ENCODE measurements around the gene SAMD4A.

DNA sequence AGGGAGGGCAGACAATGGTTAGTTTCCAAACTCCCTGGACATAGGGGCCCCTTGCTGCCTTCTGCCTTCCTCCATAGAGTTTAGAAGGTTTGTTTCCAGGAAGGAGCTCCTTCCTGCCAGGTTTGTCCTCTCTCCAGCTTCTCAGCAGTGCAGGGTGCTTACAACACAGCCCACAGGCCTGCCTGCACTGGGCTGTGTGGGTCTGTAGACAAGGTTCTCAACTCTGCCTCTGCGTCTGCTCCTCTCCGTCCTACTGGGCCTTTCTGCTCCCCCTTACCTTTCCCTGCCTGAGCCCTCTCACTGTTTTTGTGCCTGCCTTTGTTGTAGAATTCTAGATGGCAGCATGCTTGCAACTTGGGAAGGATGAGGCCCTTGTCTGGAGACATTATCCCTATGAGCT is 124.0 kb downstream of the SAMD4A start:
- TF ChIP-seq, protein P1, sequence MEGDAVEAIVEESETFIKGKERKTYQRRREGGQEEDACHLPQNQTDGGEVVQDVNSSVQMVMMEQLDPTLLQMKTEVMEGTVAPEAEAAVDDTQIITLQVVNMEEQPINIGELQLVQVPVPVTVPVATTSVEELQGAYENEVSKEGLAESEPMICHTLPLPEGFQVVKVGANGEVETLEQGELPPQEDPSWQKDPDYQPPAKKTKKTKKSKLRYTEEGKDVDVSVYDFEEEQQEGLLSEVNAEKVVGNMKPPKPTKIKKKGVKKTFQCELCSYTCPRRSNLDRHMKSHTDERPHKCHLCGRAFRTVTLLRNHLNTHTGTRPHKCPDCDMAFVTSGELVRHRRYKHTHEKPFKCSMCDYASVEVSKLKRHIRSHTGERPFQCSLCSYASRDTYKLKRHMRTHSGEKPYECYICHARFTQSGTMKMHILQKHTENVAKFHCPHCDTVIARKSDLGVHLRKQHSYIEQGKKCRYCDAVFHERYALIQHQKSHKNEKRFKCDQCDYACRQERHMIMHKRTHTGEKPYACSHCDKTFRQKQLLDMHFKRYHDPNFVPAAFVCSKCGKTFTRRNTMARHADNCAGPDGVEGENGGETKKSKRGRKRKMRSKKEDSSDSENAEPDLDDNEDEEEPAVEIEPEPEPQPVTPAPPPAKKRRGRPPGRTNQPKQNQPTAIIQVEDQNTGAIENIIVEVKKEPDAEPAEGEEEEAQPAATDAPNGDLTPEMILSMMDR (IDR thresholded peaks at IDR 0.05; ENCODE audit: insufficient read depth, low read length, poor library complexity, severe bottlenecking), result no peak
- TF ChIP-seq EZH2phosphoT487 (conservative IDR thresholded peaks at IDR 0.05; ENCODE audit: low read length), result no peak

Data from SU-DHL-6 (cell line).